Measurements from ENCODE around the gene LCP2.

Gene LCP2

GRCh38 chr5:170296036-170296934 is 1.3 kb downstream of the LCP2 start:
- DNase-seq (ENCODE audit: low spot score), result no peak

GRCh38 chr5:170294556-170294955 is 3.0 kb downstream of the LCP2 start:
- no peak for DNase-seq (ENCODE audit: low spot score)

GRCh38 chr5:170294057-170294456 is 3.5 kb downstream of the LCP2 start:
- DNase-seq (ENCODE audit: low spot score), result no peak

GRCh38 chr5:170293273-170293672 is 4.3 kb downstream of the LCP2 start:
- DNase-seq (ENCODE audit: low spot score), result peak; percentile 83

- DNase-seq (ENCODE audit: low spot score), result no peak
Measured at GRCh38 chr5:170292179-170293104, 5.1 kb downstream of the LCP2 start.

GRCh38 chr5:170290498-170290897 is 7.1 kb downstream of the LCP2 start:
- DNase-seq (ENCODE audit: low spot score), result no peak

GRCh38 chr5:170289764-170290163 is 7.8 kb downstream of the LCP2 start:
- DNase-seq (ENCODE audit: low spot score), result no peak

- no peak for DNase-seq (ENCODE audit: low spot score)
Measured at GRCh38 chr5:170289121-170289520, 8.5 kb downstream of the LCP2 start.

GRCh38 chr5:170288551-170288950 is 9.0 kb downstream of the LCP2 start:
- no peak for DNase-seq (ENCODE audit: low spot score)

GRCh38 chr5:170288151-170288550 is 9.4 kb downstream of the LCP2 start:
- DNase-seq (ENCODE audit: low spot score), result no peak

- peak; percentile 54 for DNase-seq (ENCODE audit: low spot score)
Measured at GRCh38 chr5:170287532-170287931, 10.0 kb downstream of the LCP2 start.

GRCh38 chr5:170286386-170286925 is 11.1 kb downstream of the LCP2 start:
- DNase-seq (ENCODE audit: low spot score), result no peak

GRCh38 chr5:170285181-170285580 is 12.4 kb downstream of the LCP2 start:
- no peak for DNase-seq (ENCODE audit: low spot score)

- DNase-seq (ENCODE audit: low spot score), result no peak
Measured at GRCh38 chr5:170284231-170284630, 13.3 kb downstream of the LCP2 start.

- DNase-seq (ENCODE audit: low spot score), result no peak
Measured at GRCh38 chr5:170283296-170283695, 14.3 kb downstream of the LCP2 start.

- DNase-seq (ENCODE audit: low spot score), result no peak
Measured at GRCh38 chr5:170280011-170280493, 17.5 kb downstream of the LCP2 start.

- DNase-seq (ENCODE audit: low spot score), result no peak
Measured at GRCh38 chr5:170279459-170279817, 18.1 kb downstream of the LCP2 start.

GRCh38 chr5:170278611-170279458 is 18.7 kb downstream of the LCP2 start:
- peak; percentile 62 for DNase-seq (ENCODE audit: low spot score)

GRCh38 chr5:170277867-170278281 is 19.7 kb downstream of the LCP2 start:
- DNase-seq (ENCODE audit: low spot score), result no peak

- no peak for DNase-seq (ENCODE audit: low spot score)
Measured at GRCh38 chr5:170276140-170276539, 21.4 kb downstream of the LCP2 start.

- DNase-seq (ENCODE audit: low spot score), result no peak
Measured at GRCh38 chr5:170275376-170275994, 22.1 kb downstream of the LCP2 start.
